GM21381 (cell line): ENCODE data around the gene AHI1.

Source experiments
- ATAC-seq: cut with Tn5 transposase; IDR thresholded peaks from one replicate; pipeline ENCODE4 v1.9.1; 2021; ENCODE audit warnings: mild to moderate bottlenecking, moderate library complexity; ENCODE audit not compliant: unreplicated experiment

Gene AHI1

GRCh38 chr6:135464634-135465033, 32.9 kb downstream of the AHI1 start:
- ATAC-seq, result peak; percentile 65

GRCh38 chr6:135461208-135461607, 36.3 kb downstream of the AHI1 start:
- no peak for ATAC-seq

- no peak for ATAC-seq
Measured at GRCh38 chr6:135458051-135458450, 39.5 kb downstream of the AHI1 start.

GRCh38 chr6:135451617-135452190, 45.8 kb downstream of the AHI1 start:
- no peak for ATAC-seq

- no peak for ATAC-seq
Measured at GRCh38 chr6:135449246-135449645, 48.3 kb downstream of the AHI1 start.

GRCh38 chr6:135440087-135440792, 57.3 kb downstream of the AHI1 start:
- no peak for ATAC-seq

GRCh38 chr6:135439549-135439948, 58.0 kb downstream of the AHI1 start:
- no peak for ATAC-seq

- ATAC-seq, result peak; percentile 42
Measured at GRCh38 chr6:135438907-135439535, 58.5 kb downstream of the AHI1 start.

- ATAC-seq, result no peak
Measured at GRCh38 chr6:135434991-135435390, 62.5 kb downstream of the AHI1 start.

- ATAC-seq, result no peak
Measured at GRCh38 chr6:135434095-135434494, 63.4 kb downstream of the AHI1 start.

- no peak for ATAC-seq
Measured at GRCh38 chr6:135428078-135428477, 69.5 kb downstream of the AHI1 start.

GRCh38 chr6:135426833-135427232, 70.7 kb downstream of the AHI1 start:
- no peak for ATAC-seq

GRCh38 chr6:135424385-135424784, 73.2 kb downstream of the AHI1 start:
- ATAC-seq, result no peak

- peak; percentile 83 for ATAC-seq
Measured at GRCh38 chr6:135423649-135424128, 73.9 kb downstream of the AHI1 start.

- no peak for ATAC-seq
Measured at GRCh38 chr6:135419162-135419561, 78.4 kb downstream of the AHI1 start.

GRCh38 chr6:135418040-135418760, 79.3 kb downstream of the AHI1 start:
- ATAC-seq, result no peak

GRCh38 chr6:135412761-135413160, 84.8 kb downstream of the AHI1 start:
- no peak for ATAC-seq

- no peak for ATAC-seq
Measured at GRCh38 chr6:135411849-135412248, 85.7 kb downstream of the AHI1 start.

GRCh38 chr6:135411339-135411738, 86.2 kb downstream of the AHI1 start:
- no peak for ATAC-seq

GRCh38 chr6:135410856-135411255, 86.7 kb downstream of the AHI1 start:
- ATAC-seq, result no peak

GRCh38 chr6:135403584-135403983, 94.0 kb downstream of the AHI1 start:
- ATAC-seq, result no peak
